Measurements from ENCODE around the gene CHCHD6.

- TF ChIP-seq REST (IDR thresholded peaks at IDR 0.05; ENCODE audit: low read depth), result no peak
- TF ChIP-seq CTCF (IDR thresholded peaks at IDR 0.05 in 2 of 3, conservative IDR thresholded peaks at IDR 0.05 in 1 of 3; ENCODE audit: borderline replicate concordance in 1 of 3, insufficient read depth in 1 of 3, low read depth in 2 of 3, low read length in 2 of 3), result no peak
- no peak for TF ChIP-seq CEBPB (IDR thresholded peaks at IDR 0.05; ENCODE audit: low read depth)
- TF ChIP-seq MAX (IDR thresholded peaks at IDR 0.05), result no peak
- TF ChIP-seq ZFX (IDR thresholded peaks at IDR 0.05), result no peak
- TF ChIP-seq EZH2 (IDR thresholded peaks at IDR 0.05), result no peak
- TF ChIP-seq POLR2A (IDR thresholded peaks at IDR 0.05; ENCODE audit: borderline replicate concordance, extremely low read depth, insufficient read depth, insufficient read length), result no peak
Observed at GRCh38 chr3:126955004-126955790, 251.2 kb downstream of the CHCHD6 start.

All from HCT116 (cell line).